ENCODE measurements around the gene UNK.
"Not testable (repeated sequence)": the region's sequence is repeated elsewhere in the genome, so short reads cannot be mapped to it uniquely, and the experiment has no call there.

The UNK gene

GRCh38 chr17:75755205-75755901, 29.3 kb upstream of the UNK start:
- DNase-seq: peak in 1 of 2 donors; percentile 18

- peak; percentile 79 to 89 for DNase-seq
Observed at GRCh38 chr17:75755990-75756389, 28.6 kb upstream of the UNK start.

GRCh38 chr17:75756451-75757085, 28.0 kb upstream of the UNK start:
- DNase-seq: no peak

GRCh38 chr17:75757086-75757681, 27.4 kb upstream of the UNK start:
- no peak for DNase-seq

GRCh38 chr17:75758131-75758905, 26.3 kb upstream of the UNK start:
- no peak for DNase-seq

- DNase-seq: no peak
Observed at GRCh38 chr17:75759457-75759856, 25.1 kb upstream of the UNK start.

- not testable (repeated sequence) for DNase-seq
Observed at GRCh38 chr17:75759978-75760640, 24.5 kb upstream of the UNK start.

GRCh38 chr17:75762513-75763268, 21.9 kb upstream of the UNK start:
- DNase-seq: no peak

GRCh38 chr17:75763269-75763607, 21.4 kb upstream of the UNK start:
- DNase-seq: no peak

- DNase-seq: no peak
Observed at GRCh38 chr17:75763613-75764416, 20.8 kb upstream of the UNK start.

- DNase-seq: no peak
Observed at GRCh38 chr17:75764417-75764710, 20.2 kb upstream of the UNK start.

GRCh38 chr17:75764711-75765421, 19.7 kb upstream of the UNK start, which contains the start of gene GALK1:
TSS of gene GALK1 (minus strand) at chr17:75765192. CDS start at chr17:75765136, 56 bp downstream.
- DNase-seq: peak; percentile 76 to 82

- DNase-seq: no peak
Observed at GRCh38 chr17:75765981-75766380, 18.6 kb upstream of the UNK start.

GRCh38 chr17:75767881-75768280, 16.7 kb upstream of the UNK start:
- no peak for DNase-seq

- no peak for DNase-seq
Observed at GRCh38 chr17:75769536-75769935, 15.1 kb upstream of the UNK start.

- no peak for DNase-seq
Observed at GRCh38 chr17:75771334-75772281, 13.0 kb upstream of the UNK start.

- no peak for DNase-seq
Observed at GRCh38 chr17:75773121-75773807, 11.3 kb upstream of the UNK start.

- no peak for DNase-seq
Observed at GRCh38 chr17:75773808-75774470, 10.7 kb upstream of the UNK start.

Measured in inflammatory macrophage (primary cell).